Upper lobe of left lung (tissue), 6 donors: ENCODE results near the gene ASIC5. TPM values are rescaled to one million over a fixed set of nuclear protein-coding genes. Genes with fewer than 3 reads are reported as not detected.
A peak's percentile ranks its signal among the peaks of the same experiment; 100 is the strongest.

ENCODE experiments used
- ATAC-seq, 2 donors: fragments of 200-7000 bp; cut with Tn5 transposase; one replicate each; pipeline ENCODE4 v1.9.1; 2022; ENCODE audit warnings: mild to moderate bottlenecking in 2 of 2, moderate library complexity in 2 of 2; ENCODE audit not compliant: low FRiP score in 2 of 2
- DNase-seq, 2 donors: peaks; one replicate each; pipeline ENCODE4 v3.0.0-alpha.2; 2019 to 2020
- H3K27ac ChIP-seq, 4 donors: fragments of 200-600 bp; sonication (generic); one replicate each; pipeline ENCODE4 v1.5.1; 2016 to 2019
- H3K27me3 ChIP-seq, 4 donors: fragments of 200-600 bp; sonication (generic); one replicate each; pipeline ENCODE4 v1.5.1; 2017 to 2019
- H3K36me3 ChIP-seq, 4 donors: fragments of 200-600 bp; sonication (generic); one replicate each; pipeline ENCODE4 v1.5.1; 2016 to 2019
- H3K4me1 ChIP-seq, 4 donors: fragments of 200-600 bp; sonication (generic); one replicate each; pipeline ENCODE4 v1.5.1; 2018 to 2019
- H3K4me3 ChIP-seq, 4 donors: fragments of 200-600 bp; sonication (generic); one replicate each; pipeline ENCODE4 v1.5.1; 2017 to 2019; ENCODE audit warnings: mild to moderate bottlenecking in 2 of 4, moderate library complexity in 1 of 4
- H3K9me3 ChIP-seq, 4 donors: fragments of 200-600 bp; sonication (generic); one replicate each; pipeline ENCODE4 v1.5.1; 2018 to 2019
- CTCF ChIP-seq, 6 experiments: fragments of 450-650 bp in 4 of 6; fragments of 200-600 bp in 2 of 6; sonication (generic) in 2 of 6; IDR thresholded peaks; one replicate each; pipeline ENCODE4 v1.5.1; 2016 to 2019; ENCODE audit warnings: antibody characterized with exemption in 6 of 6
- EP300 ChIP-seq, 4 donors: sonication (generic); formaldehyde crosslinking; IDR thresholded peaks; one replicate each; pipeline ENCODE4 v1.5.1; 2017; ENCODE audit warnings: antibody characterized with exemption in 4 of 4, control low read depth in 2 of 4
- POLR2A ChIP-seq, 4 donors: fragments of 450-650 bp; IDR thresholded peaks; one replicate each; pipeline ENCODE4 v1.5.1; 2016 to 2017; ENCODE audit warnings: antibody characterized with exemption in 4 of 4, mild to moderate bottlenecking in 2 of 4
- POLR2AphosphoS5 ChIP-seq, 2 donors: sonication (generic); formaldehyde crosslinking; IDR thresholded peaks; one replicate each; pipeline ENCODE4 v1.5.1; 2017; ENCODE audit warnings: antibody characterized with exemption in 2 of 2
- WGBS, 2 donors: methylation state at CpG; one replicate each; pipeline ENCODE4 v1.1.5; 2017 to 2018; 5-methylcytosine and 5-hydroxymethylcytosine counted together
- total RNA-seq, 6 donors: library from RNA; depleted of rRNA in 4 of 6; stranded (reverse); fragments of >200 nt in 4 of 6; gene quantifications; one replicate each; pipeline versions ENCODE4 v1.1.0 to v1.2.1, GENCODE V29; 2016 to 2021
- donor health status: DM: no; HTN: no; CAD: no; lungs with moderate emphysema.
- donor health status: DM: no; HTN: yes; CAD: no; lungs with severe emphysema.

ASIC5 gene
- total RNA-seq, 6 donors from 2014 or later = not detected

GRCh38 chr4:155828628-155829027 lies 37.4 kb downstream of the ASIC5 start:
- H3K4me1 ChIP-seq = no peaks in the 10 kb centered on the region
- ATAC-seq (no peak), DNase-seq (no peak)
- H3K4me3 ChIP-seq = no peak overlapping the region
- no peaks in the 10 kb centered on the region for H3K36me3 ChIP-seq
- 85 to 93% methylated on average over 3 of the region's 3 CpGs for WGBS, 2 donors
- no peaks in the 10 kb centered on the region for H3K9me3 ChIP-seq
- no peak overlapping the region for H3K27ac ChIP-seq
- no peaks in the 10 kb centered on the region for H3K27me3 ChIP-seq
- TF ChIP-seq POLR2A (IDR thresholded peaks at IDR 0.05) (no peak), CTCF (IDR thresholded peaks at IDR 0.05) (no peak), EP300 (IDR thresholded peaks at IDR 0.05) (no peak), POLR2AphosphoS5 (IDR thresholded peaks at IDR 0.05) (no peak)

GRCh38 chr4:155822572-155822971 lies 43.5 kb downstream of the ASIC5 start:
- DNase-seq (no peak), ATAC-seq (no peak)
- no peaks in the 10 kb centered on the region for H3K27me3 ChIP-seq
- no peak overlapping the region for H3K4me3 ChIP-seq
- H3K4me1 ChIP-seq = no peaks in the 10 kb centered on the region
- 65 to 74% methylated on average over 3 of the region's 3 CpGs for WGBS, 2 donors
- H3K27ac ChIP-seq = no peak overlapping the region
- H3K36me3 ChIP-seq = no peaks in the 10 kb centered on the region
- no peaks in the 10 kb centered on the region for H3K9me3 ChIP-seq
- no peak for TF ChIP-seq POLR2AphosphoS5 (IDR thresholded peaks at IDR 0.05)

GRCh38 chr4:155820887-155821518 lies 45.1 kb downstream of the ASIC5 start:
- no peak overlapping the region for H3K4me3 ChIP-seq
- no peak overlapping the region for H3K27ac ChIP-seq
- H3K27me3 ChIP-seq = no peaks in the 10 kb centered on the region
- WGBS, 2 donors = 78 to 88% methylated on average over 4 of the region's 4 CpGs
- ATAC-seq = no peak
- H3K4me1 ChIP-seq = no peaks in the 10 kb centered on the region
- H3K9me3 ChIP-seq = no peaks in the 10 kb centered on the region
- TF ChIP-seq POLR2AphosphoS5 (IDR thresholded peaks at IDR 0.05) (no peak), POLR2A (IDR thresholded peaks at IDR 0.05) (no peak), EP300 (IDR thresholded peaks at IDR 0.05) (no peak), CTCF (IDR thresholded peaks at IDR 0.05) (no peak)
- no peaks in the 10 kb centered on the region for H3K36me3 ChIP-seq
- no peak for DNase-seq

GRCh38 chr4:155819066-155819465 lies 47.0 kb downstream of the ASIC5 start:
- Histone ChIP-seq H3K9me3 (no peaks in the 10 kb centered on the region), H3K4me1 (no peaks in the 10 kb centered on the region), H3K27ac (no peak overlapping the region), H3K27me3 (no peaks in the 10 kb centered on the region), H3K4me3 (no peak overlapping the region), H3K36me3 (no peaks in the 10 kb centered on the region)
- peak in 1 of 2 donors; percentile 53 for ATAC-seq
- TF ChIP-seq EP300 (IDR thresholded peaks at IDR 0.05) (no peak), CTCF (IDR thresholded peaks at IDR 0.05) (no peak), POLR2AphosphoS5 (IDR thresholded peaks at IDR 0.05) (no peak), POLR2A (IDR thresholded peaks at IDR 0.05) (no peak)
- no peak for DNase-seq
- WGBS, 2 donors = 71 to 84% methylated on average over 1 of the region's 1 CpG

GRCh38 chr4:155818639-155819038 lies 47.4 kb downstream of the ASIC5 start:
- H3K36me3 ChIP-seq = no peaks in the 10 kb centered on the region
- no peak overlapping the region for H3K4me3 ChIP-seq
- TF ChIP-seq POLR2AphosphoS5 (IDR thresholded peaks at IDR 0.05) (no peak), EP300 (IDR thresholded peaks at IDR 0.05) (no peak), CTCF (IDR thresholded peaks at IDR 0.05) (no peak), POLR2A (IDR thresholded peaks at IDR 0.05) (no peak)
- no peaks in the 10 kb centered on the region for H3K27me3 ChIP-seq
- H3K9me3 ChIP-seq = no peaks in the 10 kb centered on the region
- ATAC-seq = no peak
- H3K27ac ChIP-seq = no peak overlapping the region
- 81 to 93% methylated on average over 2 of the region's 2 CpGs for WGBS, 2 donors
- no peaks in the 10 kb centered on the region for H3K4me1 ChIP-seq
- no peak for DNase-seq
